ENCODE results near the gene NLGN1.

- TF ChIP-seq POLR2A (IDR thresholded peaks at IDR 0.05) (no peak), CTCF (IDR thresholded peaks at IDR 0.05) (no peak)
Observed at GRCh38 chr3:173587055-173587454, 189.5 kb downstream of the NLGN1 start.

Measured in heart left ventricle (tissue), 13 donors.